Natural killer cell (primary cell): ENCODE results near the gene FEM1B. TPM values are rescaled to one million over a fixed set of nuclear protein-coding genes. Genes with fewer than 3 reads are reported as not detected.

ENCODE experiments used
- ATAC-seq, 3 donors: fragments of 150-1000 bp in 2 of 3; fragments of 200-7000 bp in 1 of 3; cut with Tn5 transposase; 1 replicate in 1 of 3; 2 replicates in 2 of 3; pipeline ENCODE4 v1.10.0; 2021; ENCODE audit warnings: mild to moderate bottlenecking in 2 of 3, moderate library complexity in 2 of 3
- DNase-seq, 2 donors: peaks; one replicate each; pipeline versions ENCODE4 v3.0.0 to v3.0.0-alpha.2; 2013 to 2021; ENCODE audit warnings: mixed read lengths in 1 of 2
- H3K27ac ChIP-seq: one replicate; pipeline ENCODE4 v1.5.1; 2013; ENCODE audit warnings: mild to moderate bottlenecking, low read length
- H3K27me3 ChIP-seq: one replicate; pipeline ENCODE4 v1.6.1; 2013; ENCODE audit warnings: low read length; ENCODE audit not compliant: control insufficient read depth, insufficient read depth
- H3K36me3 ChIP-seq: one replicate; pipeline ENCODE4 v1.6.1; 2013; ENCODE audit warnings: low read length; ENCODE audit not compliant: control insufficient read depth, insufficient read depth
- H3K4me1 ChIP-seq: one replicate; pipeline ENCODE4 v1.6.1; 2013; ENCODE audit warnings: low read length; ENCODE audit not compliant: control insufficient read depth, insufficient read depth
- H3K4me3 ChIP-seq: one replicate; pipeline ENCODE4 v1.5.1; 2013; ENCODE audit warnings: low read length
- H3K9me3 ChIP-seq: one replicate; pipeline ENCODE4 v1.6.1; 2013; ENCODE audit warnings: low read length; ENCODE audit not compliant: control insufficient read depth, insufficient read depth
- H3K27ac Mint-ChIP-seq, 2 donors: one replicate each; pipeline ENCODE4 v1.8.0; 2022; ENCODE audit warnings: mild to moderate bottlenecking in 2 of 2, mixed read lengths in 2 of 2, moderate library complexity in 1 of 2
- H3K27me3 Mint-ChIP-seq, 2 donors: one replicate each; pipeline ENCODE4 v1.8.0; 2022; ENCODE audit warnings: low read depth in 2 of 2, mixed read lengths in 2 of 2
- H3K36me3 Mint-ChIP-seq: one replicate; pipeline ENCODE4 v1.8.0; 2022; ENCODE audit warnings: mixed read lengths
- H3K4me1 Mint-ChIP-seq, 2 donors: one replicate each; pipeline ENCODE4 v1.8.0; 2022; ENCODE audit warnings: mixed read lengths in 2 of 2
- H3K4me3 Mint-ChIP-seq: one replicate; pipeline ENCODE4 v1.8.0; 2022; ENCODE audit warnings: mild to moderate bottlenecking, moderate library complexity, mixed read lengths
- H3K9me3 Mint-ChIP-seq, 2 donors: one replicate each; pipeline ENCODE4 v1.8.0; 2022; ENCODE audit warnings: mixed read lengths in 2 of 2
- CTCF ChIP-seq: fragments of 200-600 bp; IDR thresholded peaks from one replicate; pipeline ENCODE4 v1.8.0; 2022; ENCODE audit warnings: antibody characterized with exemption
- WGBS: methylation state at CpG from one replicate; pipeline ENCODE4 v1.1.7; 2013; ENCODE audit warnings: missing lambda C conversion rate; ENCODE audit not compliant: insufficient coverage; 5-methylcytosine and 5-hydroxymethylcytosine counted together
- intact Hi-C: fragments of 100-400 bp; cut with micrococcal nuclease; formaldehyde crosslinking; loops from one replicate; pipeline ENCODE4 v1.14.2; 2022
- total RNA-seq, 4 donors: library from RNA; stranded (reverse); fragments of 120-200 nt in 1 of 4; gene quantifications; one replicate each; pipeline versions ENCODE4 v1.2.3 to v1.2.4, GENCODE V29; 2013 to 2022

The FEM1B gene
- total RNA-seq, 3 donors from 2014 or later (not counting 1 experiment from before 2014, with no cell fraction given): 57.4 to 73.5 (median 67.9) TPM

GRCh38 chr15:68274201-68274848 is 3.2 kb upstream of the FEM1B start:
- Histone ChIP-seq H3K36me3 (no peaks in the 10 kb centered on the region), H3K27ac (no peak overlapping the region), H3K9me3 (no peaks in the 10 kb centered on the region), H3K4me3 (no peak overlapping the region), H3K27me3 (no peaks in the 10 kb centered on the region), H3K4me1 (peaks cover 19% of the 10 kb centered on the region)
- ATAC-seq (no peak), DNase-seq (no peak)
- H3K27me3 Mint-ChIP-seq: peaks cover 0 to 2% of the 10 kb centered on the region in 2 donors
- H3K9me3 Mint-ChIP-seq: no peaks in the 10 kb centered on the region
- no peak overlapping the region for H3K27ac Mint-ChIP-seq
- TF ChIP-seq CTCF: no peak
- no peak overlapping the region for H3K4me3 Mint-ChIP-seq
- H3K36me3 Mint-ChIP-seq: no peaks in the 10 kb centered on the region
- intact Hi-C loops: no loop called here
- H3K4me1 Mint-ChIP-seq: peaks cover 20 to 21% of the 10 kb centered on the region in 2 donors
- WGBS: 83% methylated on average over 5 of the region's 5 CpGs

- ATAC-seq: no peak
- intact Hi-C loops: loop anchor here (5.0 kb wide), 1 partner anchor 433 kb away; the partner anchor contains the start of gene RNU6-1
- WGBS: 91% methylated on average over 3 of the region's 3 CpGs
- H3K9me3 ChIP-seq: no peaks in the 10 kb centered on the region
- no peak overlapping the region for H3K4me3 ChIP-seq
- peak overlapping the region; percentile 32 for H3K4me3 Mint-ChIP-seq
- H3K27ac ChIP-seq: no peak overlapping the region
- no peaks in the 10 kb centered on the region for H3K36me3 ChIP-seq
- no peak overlapping the region for H3K27ac Mint-ChIP-seq
- peaks cover 22% of the 10 kb centered on the region for H3K4me1 ChIP-seq
- no peak for DNase-seq
- peaks cover 29% of the 10 kb centered on the region in 2 donors for H3K4me1 Mint-ChIP-seq
- no peaks in the 10 kb centered on the region for H3K36me3 Mint-ChIP-seq
- no peaks in the 10 kb centered on the region for H3K27me3 Mint-ChIP-seq
- H3K27me3 ChIP-seq: no peaks in the 10 kb centered on the region
- no peak for TF ChIP-seq CTCF
- H3K9me3 Mint-ChIP-seq: no peaks in the 10 kb centered on the region
Measured at GRCh38 chr15:68275165-68275746, 2.3 kb upstream of the FEM1B start.

DNA sequence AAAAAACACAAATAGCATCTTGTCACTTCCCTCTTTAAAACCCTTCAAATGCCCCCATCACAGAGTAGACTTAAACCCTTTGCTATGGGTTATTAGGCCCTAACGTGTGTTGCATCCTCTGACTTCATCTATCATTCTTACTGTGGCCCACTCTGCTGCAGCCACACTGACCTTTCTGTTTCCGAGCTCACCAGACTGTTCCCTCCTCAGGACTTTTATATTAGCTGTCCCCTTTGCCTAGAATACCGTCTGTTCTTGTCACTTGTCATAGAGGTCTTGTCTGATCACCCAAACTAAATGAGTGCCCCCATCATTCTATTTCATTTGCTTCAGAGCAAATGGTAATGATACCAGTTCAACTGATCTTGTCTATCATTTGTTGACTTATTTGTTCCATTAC is 877 bp upstream of the FEM1B start:
- peak overlapping the region; percentile 96 to 98 for H3K27ac Mint-ChIP-seq
- H3K36me3 Mint-ChIP-seq: no peaks in the 10 kb centered on the region
- no peaks in the 10 kb centered on the region for H3K27me3 Mint-ChIP-seq
- TF ChIP-seq CTCF: no peak
- H3K36me3 ChIP-seq: no peaks in the 10 kb centered on the region
- no peaks in the 10 kb centered on the region for H3K9me3 Mint-ChIP-seq
- no peak for ATAC-seq
- no peaks in the 10 kb centered on the region for H3K9me3 ChIP-seq
- DNase-seq: no peak
- H3K4me1 Mint-ChIP-seq: peaks cover 43% of the 10 kb centered on the region in 2 donors
- peak overlapping the region; percentile 72 for H3K4me3 ChIP-seq
- H3K27ac ChIP-seq: peak overlapping the region; percentile 89
- no peaks in the 10 kb centered on the region for H3K27me3 ChIP-seq
- intact Hi-C loops: loop anchor here (5.0 kb wide), 1 partner anchor 434 kb away; the partner anchor contains the start of gene RNU6-1
- H3K4me1 ChIP-seq: peaks cover 28% of the 10 kb centered on the region
- 62% methylated on average over 3 of the region's 3 CpGs for WGBS
- peak overlapping the region; percentile 94 for H3K4me3 Mint-ChIP-seq
